OCI-LY3 (cell line): Measurements from ENCODE around the gene CACNA1C.

Experiments
- CTCF ChIP-seq: fragments of 200-600, 300-600 bp; sonication (generic); IDR thresholded peaks from 2 replicates; pipeline ENCODE4 v1.5.1; 2014; ENCODE audit warnings: antibody characterized with exemption, low read length, low read depth
- EZH2phosphoT487 ChIP-seq: fragments of 200-600 bp; shearing (Covaris generic); IDR thresholded peaks from 2 replicates; pipeline ENCODE4 v1.6.1; 2018; ENCODE audit warnings: antibody characterized with exemption, mixed run types, low read depth

- TF ChIP-seq CTCF: no peak
- TF ChIP-seq EZH2phosphoT487: no peak
Measured at GRCh38 chr12:2596441-2596840, 543.7 kb downstream of the CACNA1C start.
